ENCODE measurements around the gene NUDT7.

NUDT7 gene

DNA sequence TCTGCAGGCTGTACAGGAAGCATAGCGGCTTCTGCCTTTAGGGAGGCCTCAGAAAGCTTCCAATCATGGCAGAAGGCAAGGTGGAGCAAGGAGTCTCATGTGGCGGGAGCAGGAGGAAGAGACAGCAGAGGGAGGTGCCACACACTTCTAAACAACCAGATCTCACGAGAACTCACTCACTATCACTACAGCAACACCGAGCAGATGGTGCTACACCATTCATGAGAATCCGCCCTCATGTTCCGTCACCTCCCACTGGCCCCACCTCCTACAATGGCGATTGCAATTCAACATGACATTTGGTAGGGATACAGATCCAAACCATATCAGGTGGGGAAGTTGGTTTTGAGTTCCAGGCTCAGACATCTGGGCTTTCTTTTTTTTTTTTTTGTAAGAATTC lies 31.9 kb upstream of the NUDT7 start:
- TF ChIP-seq, protein P1, sequence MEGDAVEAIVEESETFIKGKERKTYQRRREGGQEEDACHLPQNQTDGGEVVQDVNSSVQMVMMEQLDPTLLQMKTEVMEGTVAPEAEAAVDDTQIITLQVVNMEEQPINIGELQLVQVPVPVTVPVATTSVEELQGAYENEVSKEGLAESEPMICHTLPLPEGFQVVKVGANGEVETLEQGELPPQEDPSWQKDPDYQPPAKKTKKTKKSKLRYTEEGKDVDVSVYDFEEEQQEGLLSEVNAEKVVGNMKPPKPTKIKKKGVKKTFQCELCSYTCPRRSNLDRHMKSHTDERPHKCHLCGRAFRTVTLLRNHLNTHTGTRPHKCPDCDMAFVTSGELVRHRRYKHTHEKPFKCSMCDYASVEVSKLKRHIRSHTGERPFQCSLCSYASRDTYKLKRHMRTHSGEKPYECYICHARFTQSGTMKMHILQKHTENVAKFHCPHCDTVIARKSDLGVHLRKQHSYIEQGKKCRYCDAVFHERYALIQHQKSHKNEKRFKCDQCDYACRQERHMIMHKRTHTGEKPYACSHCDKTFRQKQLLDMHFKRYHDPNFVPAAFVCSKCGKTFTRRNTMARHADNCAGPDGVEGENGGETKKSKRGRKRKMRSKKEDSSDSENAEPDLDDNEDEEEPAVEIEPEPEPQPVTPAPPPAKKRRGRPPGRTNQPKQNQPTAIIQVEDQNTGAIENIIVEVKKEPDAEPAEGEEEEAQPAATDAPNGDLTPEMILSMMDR (conservative IDR thresholded peaks at IDR 0.05; ENCODE audit: low read depth) = no peak
- no peak overlapping the region for H3K27ac ChIP-seq
- no peak for DNase-seq (ENCODE audit: low spot score)
- ChIA-PET POLR2A (ENCODE audit: low non-redundant PET) (no interaction called here), CTCF (no interaction called here)

- TF ChIP-seq, protein P1 (conservative IDR thresholded peaks at IDR 0.05; ENCODE audit: low read depth) = no peak
Measured at GRCh38 chr16:77692612-77693011, 29.7 kb upstream of the NUDT7 start.

DNA sequence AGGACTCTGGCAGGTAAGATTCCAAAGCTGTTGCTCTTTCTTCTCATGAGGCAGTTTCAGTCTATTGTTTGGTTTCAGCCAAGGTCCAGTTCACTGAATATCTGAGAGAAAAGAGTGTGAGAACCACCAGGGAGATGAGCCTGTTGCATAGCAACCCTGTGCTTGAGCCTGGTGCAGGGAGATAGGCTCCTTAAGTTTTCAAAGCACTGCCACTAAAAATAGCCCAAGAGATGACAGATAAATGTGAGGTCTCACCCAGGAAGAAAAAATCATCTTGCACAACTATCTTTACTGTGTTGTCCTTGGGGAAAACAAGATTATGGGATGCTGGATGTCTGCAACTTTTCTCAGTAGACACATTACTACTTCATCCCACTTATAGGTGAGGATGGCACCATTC lies 26.2 kb upstream of the NUDT7 start:
- CTCF ChIA-PET = no interaction called here
- no peak overlapping the region for H3K27ac ChIP-seq
- TF ChIP-seq, protein P1 (conservative IDR thresholded peaks at IDR 0.05; ENCODE audit: low read depth) = no peak
- DNase-seq (ENCODE audit: low spot score) = no peak
- POLR2A ChIA-PET (ENCODE audit: low non-redundant PET) = no interaction called here

More at GRCh38 chr16:77692612-77693011, 29.7 kb upstream of the NUDT7 start:
- H3K27ac ChIP-seq = no peak overlapping the region
- DNase-seq (ENCODE audit: low spot score) = no peak
- CTCF ChIA-PET = no interaction called here
- POLR2A ChIA-PET (ENCODE audit: low non-redundant PET) = no interaction called here

DNA sequence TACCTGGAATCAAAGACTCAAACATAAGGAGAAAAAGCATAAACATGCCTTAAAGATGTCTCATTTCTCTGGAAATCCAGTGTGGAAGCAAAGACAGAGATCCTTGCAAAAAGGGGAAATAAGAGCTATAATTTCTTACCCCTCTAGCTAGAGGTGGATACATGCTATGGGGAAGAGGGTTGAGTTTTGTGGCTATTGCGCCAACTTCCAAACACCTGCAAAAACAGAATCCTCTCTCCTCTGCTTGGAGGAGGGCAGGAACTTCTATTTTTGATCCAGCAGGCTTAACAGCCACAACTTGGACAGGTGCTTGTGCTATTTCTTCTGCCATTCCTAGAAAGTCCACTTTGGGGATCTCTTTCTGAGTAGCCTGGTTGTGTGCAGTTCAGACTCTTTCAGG lies 21.5 kb upstream of the NUDT7 start:
- ChIA-PET POLR2A (ENCODE audit: low non-redundant PET) (no interaction called here), CTCF (no interaction called here)
- no peak overlapping the region for H3K27ac ChIP-seq
- no peak for DNase-seq (ENCODE audit: low spot score)
- TF ChIP-seq, protein P1 (conservative IDR thresholded peaks at IDR 0.05; ENCODE audit: low read depth) = no peak

GRCh38 chr16:77705351-77705750 lies 17.0 kb upstream of the NUDT7 start:
- CTCF ChIA-PET = interaction anchor here (1.0 kb wide), 1 partner anchor 298 kb away, joined by 4 read pairs; no protein-coding TSS in a partner anchor
- POLR2A ChIA-PET (ENCODE audit: low non-redundant PET) = no interaction called here
- TF ChIP-seq, protein P1 (conservative IDR thresholded peaks at IDR 0.05; ENCODE audit: low read depth) = no peak
- DNase-seq (ENCODE audit: low spot score) = no peak
- H3K27ac ChIP-seq = no peak overlapping the region

DNA sequence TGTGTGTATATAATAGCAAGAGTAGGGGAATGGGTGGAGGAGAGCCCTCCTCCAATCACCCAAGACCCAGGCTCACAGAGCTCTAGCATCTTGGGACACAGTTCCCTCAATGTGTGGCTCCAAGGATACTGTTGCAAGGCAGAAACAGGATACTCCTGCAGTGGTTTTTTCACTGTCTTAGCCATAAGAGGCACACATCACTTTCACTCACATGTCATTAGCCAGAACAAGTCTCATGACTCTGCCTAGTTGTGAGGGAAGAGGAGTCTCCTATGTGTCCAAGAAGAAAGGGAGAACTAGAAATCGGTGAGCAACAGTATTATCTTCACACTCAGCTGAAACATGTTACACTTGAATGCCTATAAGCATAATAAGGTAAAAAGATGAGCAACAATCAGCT lies 11.1 kb upstream of the NUDT7 start:
- CTCF ChIA-PET = no interaction called here
- H3K27ac ChIP-seq = no peak overlapping the region
- TF ChIP-seq, protein P1 (conservative IDR thresholded peaks at IDR 0.05; ENCODE audit: low read depth) = no peak
- POLR2A ChIA-PET (ENCODE audit: low non-redundant PET) = no interaction called here
- no peak for DNase-seq (ENCODE audit: low spot score)

- POLR2A ChIA-PET (ENCODE audit: low non-redundant PET) = no interaction called here
- no peak for DNase-seq (ENCODE audit: low spot score)
- CTCF ChIA-PET = no interaction called here
- TF ChIP-seq, protein P1 (conservative IDR thresholded peaks at IDR 0.05; ENCODE audit: low read depth) = no peak
- H3K27ac ChIP-seq = no peak overlapping the region
Measured at GRCh38 chr16:77711775-77712174, 10.5 kb upstream of the NUDT7 start.

All from RWPE1 (cell line).